Measurements from ENCODE around the gene SLC1A7.
"Not testable (repeated sequence)": the region's sequence is repeated elsewhere in the genome, so short reads cannot be mapped to it uniquely, and the experiment has no call there.

The SLC1A7 gene

DNA sequence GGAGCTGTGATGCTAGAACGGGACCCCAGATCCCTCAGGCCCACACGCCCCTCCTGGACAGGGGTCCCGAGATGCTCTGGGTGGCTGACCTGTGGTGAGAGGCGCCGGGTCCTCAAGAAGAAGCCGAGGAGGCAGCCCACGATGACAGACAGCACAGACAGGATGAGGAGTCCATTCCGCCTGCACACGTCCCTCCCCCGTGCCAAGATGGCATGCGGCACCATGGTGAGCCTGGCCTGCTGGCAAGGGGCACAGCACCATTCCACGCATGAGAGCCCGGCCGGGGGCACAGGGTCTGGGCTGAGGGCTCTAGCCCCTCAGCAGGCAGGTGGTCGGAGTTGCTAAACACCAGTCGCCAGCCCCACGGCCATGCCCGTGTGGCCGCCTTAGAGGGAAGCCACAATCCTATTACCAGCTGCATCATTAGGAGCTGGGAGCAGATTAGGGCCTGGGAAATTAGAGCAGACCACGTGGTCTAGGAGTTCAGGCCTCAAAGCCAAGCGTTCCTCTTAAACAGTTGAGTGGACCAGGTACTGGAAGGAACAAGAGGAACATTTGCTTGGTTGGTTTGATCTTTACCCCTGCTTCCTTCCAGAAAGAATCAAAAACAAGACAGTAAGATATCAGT is at the start of gene SLC1A7:
TSS of gene SLC1A7 (minus strand) at position 413 of the 628 bp plus-strand sequence. CDS start at position 224, 189 bp downstream.
- DNase-seq, result peak; percentile 99

GRCh38 chr1:53190210-53190611 is 47.8 kb upstream of the SLC1A7 start:
- no peak for DNase-seq

- no peak for DNase-seq
Observed at GRCh38 chr1:53189061-53189460, 46.6 kb upstream of the SLC1A7 start.

DNA sequence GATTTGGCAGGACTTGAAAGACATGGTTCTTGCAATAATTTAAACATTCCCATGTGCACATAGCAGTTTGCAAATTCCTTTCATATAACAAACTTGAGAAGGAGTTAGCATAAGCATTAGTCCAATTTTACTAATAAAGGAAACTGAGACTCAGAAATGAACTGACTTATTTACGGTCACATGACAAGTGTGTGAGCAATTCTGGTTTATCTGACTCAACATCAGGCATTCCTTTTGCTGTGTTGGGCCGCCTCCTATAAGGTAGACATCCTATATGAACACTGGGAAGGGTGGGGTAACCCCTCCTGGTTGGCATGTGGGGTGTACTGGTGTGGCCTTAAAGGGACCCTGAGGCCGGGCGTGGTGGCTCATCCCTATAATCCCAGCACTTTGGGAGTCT is 45.7 kb upstream of the SLC1A7 start:
- no peak for DNase-seq

DNA sequence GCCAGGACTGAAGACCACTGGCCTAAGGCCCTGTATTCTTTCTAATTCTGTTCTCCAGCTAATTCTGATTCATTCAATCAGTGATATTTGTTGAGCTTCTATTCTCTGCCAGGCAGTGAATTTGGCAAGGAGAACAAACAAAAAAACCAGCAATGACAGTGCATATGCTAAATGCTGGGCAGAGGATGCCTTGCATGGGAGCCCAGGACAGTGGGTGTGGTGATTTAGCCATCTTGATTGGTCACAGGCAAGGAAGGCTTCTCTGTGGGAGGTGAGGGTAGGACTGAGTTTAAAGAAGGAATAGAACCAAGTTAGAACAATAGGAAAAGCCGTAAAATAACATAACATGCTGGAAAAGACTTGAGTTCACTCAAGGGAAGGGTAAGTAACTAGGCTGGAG is 45.0 kb upstream of the SLC1A7 start:
- DNase-seq, result no peak

GRCh38 chr1:53186533-53186932 is 44.1 kb upstream of the SLC1A7 start:
- DNase-seq, result no peak

GRCh38 chr1:53185955-53186297 is 43.5 kb upstream of the SLC1A7 start:
- DNase-seq, result not testable (repeated sequence)

DNA sequence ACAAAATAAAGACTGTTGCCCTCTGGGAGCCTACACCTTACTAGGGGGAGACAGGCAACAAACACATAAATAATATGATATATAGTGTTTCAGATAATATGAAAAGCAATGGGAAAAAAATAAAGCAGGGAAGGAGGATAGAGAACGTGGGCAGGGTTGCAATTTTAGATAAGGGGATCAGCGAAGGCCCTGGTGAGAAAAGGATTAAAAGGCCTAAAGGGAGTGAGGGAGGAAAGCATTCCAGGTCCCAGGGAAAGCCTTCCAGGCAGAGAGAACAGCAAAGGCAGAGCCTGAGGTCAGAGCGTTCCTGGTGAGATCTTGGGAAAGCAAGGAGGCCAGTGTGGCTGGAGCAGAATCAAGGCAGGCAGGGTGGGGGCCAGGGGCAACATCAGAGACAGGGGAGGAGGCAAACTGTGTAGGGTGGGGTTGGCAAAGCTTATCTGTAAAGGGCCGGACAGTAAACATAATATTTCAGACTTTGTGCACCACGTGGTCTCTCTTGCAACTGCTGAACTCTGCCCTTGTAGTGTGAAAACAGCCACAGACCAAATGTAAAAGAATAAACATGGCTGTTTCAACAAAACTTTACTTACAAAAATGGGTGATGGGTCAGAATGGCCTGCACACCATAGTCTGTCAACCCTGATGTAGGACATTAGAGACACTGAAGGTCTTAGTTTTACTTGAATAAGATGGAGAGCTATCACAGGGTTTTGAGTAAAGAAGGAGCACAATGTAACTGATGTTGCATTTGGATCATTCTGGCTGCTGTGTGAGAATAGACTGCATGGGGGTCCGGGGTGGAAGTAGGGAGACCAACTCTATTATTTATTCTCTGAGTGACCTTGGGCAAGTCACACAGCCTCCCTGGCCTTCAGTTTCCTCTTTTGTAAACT is 40.9 kb upstream of the SLC1A7 start:
- DNase-seq, result peak; percentile 49

- no peak for DNase-seq
Observed at GRCh38 chr1:53182716-53183094, 40.3 kb upstream of the SLC1A7 start.

GRCh38 chr1:53182111-53182593 is 39.7 kb upstream of the SLC1A7 start:
- DNase-seq, result peak; percentile 90

- DNase-seq, result no peak
Observed at GRCh38 chr1:53180951-53181350, 38.5 kb upstream of the SLC1A7 start.

- DNase-seq, result no peak
Observed at GRCh38 chr1:53180226-53180625, 37.8 kb upstream of the SLC1A7 start.

DNA sequence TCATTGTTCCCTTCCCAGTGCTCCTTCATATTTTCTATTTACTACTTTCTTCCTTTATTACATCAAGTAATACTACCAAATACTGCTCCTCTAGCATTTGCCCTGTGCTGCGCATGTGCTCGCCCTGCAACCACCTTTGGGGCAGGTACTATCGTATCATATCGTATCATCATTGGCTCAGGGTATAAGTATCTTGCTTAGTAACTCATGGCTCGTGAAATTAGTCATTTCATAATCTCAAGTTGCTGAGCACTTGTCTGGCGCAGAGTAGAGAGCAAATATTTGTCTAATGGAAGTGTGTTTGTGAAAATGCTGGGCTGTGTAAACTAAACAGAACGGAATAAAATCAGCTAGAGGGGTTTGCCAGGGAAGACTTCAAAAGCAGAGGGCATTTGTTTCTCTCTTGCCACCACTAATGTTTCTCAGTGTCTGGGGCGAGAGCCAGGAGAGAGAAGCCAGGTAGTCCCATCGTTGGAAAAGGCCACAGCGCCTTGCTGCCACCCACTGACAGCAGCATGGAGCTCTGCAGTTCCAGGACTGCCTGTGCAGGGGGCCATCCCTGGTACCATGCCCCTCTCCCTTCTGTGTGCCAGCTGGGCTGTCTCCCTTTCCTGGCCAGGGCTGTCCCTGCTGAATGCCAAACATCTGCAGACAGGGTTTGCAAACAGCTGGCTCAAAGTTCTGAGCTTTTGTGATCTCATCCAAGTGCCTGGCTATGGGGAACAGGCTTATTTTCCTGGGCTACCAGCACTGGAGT is 34.2 kb upstream of the SLC1A7 start:
- DNase-seq, result peak; percentile 72

DNA sequence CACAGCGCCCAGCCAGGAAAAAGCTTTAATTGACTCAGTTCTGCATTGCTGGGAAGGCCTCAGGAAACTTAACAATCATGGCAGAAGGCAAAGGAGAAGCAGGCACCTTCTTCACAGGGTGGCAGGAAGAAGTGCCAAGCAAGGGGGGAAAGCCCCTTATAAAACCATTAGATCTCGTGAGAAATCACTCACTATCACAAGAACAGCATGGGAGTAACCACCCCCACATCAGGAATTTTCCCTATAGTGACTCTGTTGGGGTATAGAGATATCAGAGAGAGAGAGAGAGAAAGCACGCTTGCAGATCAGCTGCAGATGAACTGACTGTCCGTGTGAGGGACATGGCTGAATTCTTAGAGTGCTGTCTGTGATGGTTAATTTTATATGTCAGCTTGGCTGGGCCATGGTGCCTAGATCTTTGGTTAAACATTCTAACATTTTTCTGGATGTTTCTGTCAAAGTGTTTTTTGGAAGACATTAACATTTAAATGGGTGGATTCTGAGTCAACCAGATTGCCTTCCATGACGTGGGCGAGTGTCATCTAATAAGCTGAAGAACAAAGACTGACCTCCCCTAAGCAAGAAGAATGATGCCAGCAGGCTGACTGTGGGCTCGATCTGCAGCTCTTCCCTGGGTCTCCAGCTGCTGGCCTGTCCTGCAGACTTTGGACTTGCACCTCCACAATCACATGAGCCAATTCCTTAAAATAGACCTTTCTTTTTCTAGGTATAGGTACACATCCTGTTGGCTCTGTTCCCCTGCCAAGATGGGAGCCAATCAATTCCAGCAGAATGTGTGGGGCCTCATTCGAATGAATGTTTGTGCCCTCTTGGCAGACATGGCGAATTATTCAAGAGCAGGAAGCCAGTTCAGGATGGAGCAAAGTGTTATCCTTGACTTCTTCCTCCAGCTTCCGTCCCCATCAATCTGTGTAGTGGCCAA is 32.8 kb upstream of the SLC1A7 start:
- no peak for DNase-seq

DNA sequence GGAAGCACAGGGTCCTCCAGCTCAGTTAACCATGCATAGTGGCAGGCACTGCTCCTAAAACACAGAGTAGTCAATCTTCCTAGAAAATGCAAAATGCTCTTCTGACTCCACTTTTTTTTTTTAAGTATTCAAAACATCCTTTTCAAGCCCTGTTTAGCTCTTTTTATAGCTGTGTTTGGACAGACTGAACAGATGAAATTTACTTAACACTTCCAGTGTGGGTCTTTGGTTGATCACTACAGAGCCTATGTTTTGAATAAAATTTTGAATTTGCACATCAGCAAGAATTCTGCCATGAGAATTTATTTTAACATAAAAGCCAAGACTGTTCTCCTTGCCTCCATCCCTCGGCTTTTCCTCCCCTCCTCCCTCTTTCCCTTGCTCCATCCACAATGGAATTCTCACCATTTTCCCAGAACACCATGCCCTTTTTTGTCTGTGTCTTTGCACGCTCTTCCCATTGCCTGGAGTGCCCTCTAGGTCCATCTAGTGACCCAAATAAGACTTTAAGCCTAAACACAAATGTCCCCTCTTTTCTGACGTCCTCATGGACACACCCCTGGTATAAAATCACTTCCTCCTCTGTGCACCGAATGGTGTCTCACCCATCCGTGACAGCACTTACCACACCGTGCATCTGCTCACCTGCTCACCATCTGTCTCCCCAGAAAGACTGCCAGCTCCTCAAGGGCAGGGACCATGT is 30.1 kb upstream of the SLC1A7 start:
- peak; percentile 88 for DNase-seq

DNA sequence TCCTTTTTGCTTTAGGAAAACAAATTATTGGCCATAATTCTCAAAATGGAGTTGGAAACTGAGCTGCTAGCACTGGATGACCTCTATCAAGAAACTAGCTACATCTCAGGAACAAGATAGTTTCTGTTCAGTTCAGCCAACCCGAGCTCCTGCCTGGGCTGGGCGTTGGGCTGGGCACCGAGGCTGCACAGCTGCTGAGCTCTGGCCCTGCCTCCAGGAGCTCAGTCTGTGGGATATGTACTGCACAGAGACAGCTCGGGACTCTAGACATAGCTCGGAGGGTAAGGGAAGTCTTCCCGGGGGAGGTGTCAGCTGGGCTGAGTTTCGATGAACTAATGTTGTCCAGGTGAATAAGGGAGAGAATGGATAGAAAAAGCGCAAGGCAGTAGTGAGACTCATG is 24.5 kb upstream of the SLC1A7 start:
- no peak for DNase-seq

GRCh38 chr1:53166366-53166765 is 23.9 kb upstream of the SLC1A7 start:
- DNase-seq, result no peak

GRCh38 chr1:53165408-53165961 is 23.0 kb upstream of the SLC1A7 start:
- DNase-seq, result no peak

GRCh38 chr1:53163291-53163768 is 20.9 kb upstream of the SLC1A7 start:
- no peak for DNase-seq

DNA sequence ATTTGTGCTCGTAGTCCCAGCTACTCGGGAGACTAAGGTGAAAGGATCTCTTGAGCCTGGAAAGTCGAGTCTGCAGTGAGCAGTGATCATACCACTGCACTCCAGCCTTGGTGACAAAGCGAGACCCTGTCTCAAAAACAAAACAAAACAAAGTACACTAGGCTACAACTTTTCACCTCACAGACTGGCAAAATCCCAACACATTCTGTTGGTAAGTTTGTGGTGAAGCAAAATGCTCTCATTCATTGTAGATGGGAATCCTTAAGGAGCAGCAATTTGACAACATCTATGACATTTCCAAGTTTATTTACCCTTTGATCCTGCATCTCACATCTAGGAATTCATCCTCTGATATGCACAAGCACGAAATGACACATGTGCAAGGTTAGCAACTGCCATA is 20.2 kb upstream of the SLC1A7 start:
- DNase-seq, result no peak

DNA sequence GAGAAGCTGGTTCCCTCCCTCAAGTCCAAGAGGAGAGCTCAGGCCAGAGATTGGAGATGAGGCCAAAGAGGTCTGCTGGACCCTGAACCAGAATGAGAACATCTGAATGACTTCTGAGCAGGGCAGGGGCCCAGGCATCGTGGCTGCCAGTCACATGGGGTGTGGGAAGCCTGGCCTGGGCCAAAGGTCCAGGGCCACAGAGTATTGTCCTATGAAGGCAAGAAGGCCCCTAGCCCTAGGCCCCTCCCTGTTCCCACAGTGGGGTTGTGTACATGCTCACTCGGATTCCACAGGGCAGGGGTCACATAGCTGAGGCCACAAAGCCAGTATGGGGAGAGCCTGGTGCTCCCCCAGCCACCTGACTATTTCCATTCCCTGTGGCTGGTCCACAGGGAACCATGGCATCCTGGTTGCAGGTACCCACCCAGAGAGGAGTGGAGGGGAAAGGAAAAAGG is 18.5 kb upstream of the SLC1A7 start:
- no peak for DNase-seq
